H1 (cell line): Measurements from ENCODE around the gene HSPA1A. TPM values are rescaled to one million over a fixed set of nuclear protein-coding genes. Genes with fewer than 3 reads are reported as not detected.
"Not testable (repeated sequence)": the region's sequence is repeated elsewhere in the genome, so short reads cannot be mapped to it uniquely, and the experiment has no call there.

Experiments
- CTCF ChIA-PET: fragments of 300-600 bp; sonication (Branson Sonifier 250); formaldehyde crosslinking; loops from one replicate; lab custom pipeline; 2021; ENCODE audit not compliant: partially characterized antibody; lab: Charles Lee
- POLR2A ChIA-PET: fragments of 300-600 bp; sonication (Branson Sonifier 250); formaldehyde crosslinking; loops from one replicate; lab custom pipeline; 2021; ENCODE audit warnings: inconsistent platforms; ENCODE audit not compliant: partially characterized antibody; lab: Charles Lee
- DNase-seq, 2 experiments: peaks; one replicate each; pipeline versions ENCODE4 v3.0.0 to v3.0.0-alpha.2; 2010 to 2022; ENCODE audit warnings: low spot score in 2 of 2, low read depth in 1 of 2, mixed read lengths in 1 of 2
- FAIRE-seq: peaks from 2 replicates; lab custom pipeline; 2011; peaks lifted over from hg19 to GRCh38; lab: Jason Lieb, UNC
- H2AFZ ChIP-seq: 2 replicates; pipeline ENCODE4 v1.8.1; 2012; ENCODE audit warnings: low read length, inconsistent platforms
- H2AK5ac ChIP-seq: 2 replicates; pipeline ENCODE4 v1.6.1; 2013; ENCODE audit warnings: low read depth, low read length
- H2BK120ac ChIP-seq: replicated peaks from 2 replicates; pipeline ENCODE3; 2013; ENCODE audit warnings: low read depth, low read length, inconsistent platforms
- H2BK12ac ChIP-seq: 2 replicates; pipeline ENCODE4 v1.6.1; 2013; ENCODE audit warnings: low read depth, low read length
- H2BK15ac ChIP-seq: 2 replicates; pipeline ENCODE4 v1.6.1; 2013; ENCODE audit warnings: low read length
- H2BK20ac ChIP-seq: 2 replicates; pipeline ENCODE4 v1.6.1; 2013; ENCODE audit warnings: low read length
- H2BK5ac ChIP-seq: 2 replicates; pipeline ENCODE4 v1.6.1; 2013; ENCODE audit warnings: low read depth, low read length
- H3K14ac ChIP-seq: 2 replicates; pipeline ENCODE4 v1.6.1; 2013; ENCODE audit warnings: inconsistent platforms; ENCODE audit not compliant: insufficient read length
- H3K18ac ChIP-seq: 2 replicates; pipeline ENCODE4 v1.6.1; 2013; ENCODE audit warnings: low read length; ENCODE audit errors: extremely low read depth
- H3K23ac ChIP-seq: 2 replicates; pipeline ENCODE4 v1.6.1; 2013; ENCODE audit warnings: inconsistent platforms; ENCODE audit not compliant: insufficient read length
- H3K23me2 ChIP-seq: 2 replicates; pipeline ENCODE4 v1.6.1; 2013; ENCODE audit warnings: low read depth, low read length
- H3K27ac ChIP-seq: 2 replicates; pipeline ENCODE4 v1.6.1; 2011; ENCODE audit warnings: low read depth, low read length, inconsistent platforms
- H3K27me3 ChIP-seq, 4 experiments: replicated peaks in 1 of 4; 1 replicate in 1 of 4; 2 replicates in 3 of 4; pipeline versions ENCODE4 v1.6.1 to v1.8.1; 2011 to 2013; ENCODE audit warnings: low read length in 3 of 4, mild to moderate bottlenecking in 3 of 4, inconsistent platforms in 2 of 4, mixed read lengths in 2 of 4, moderate library complexity in 1 of 4; ENCODE audit not compliant: control insufficient read depth in 3 of 4, insufficient read depth in 3 of 4; ENCODE audit errors: extremely low read depth in 1 of 4
- H3K36me3 ChIP-seq, 4 experiments: 2 replicates each; pipeline versions ENCODE4 v1.6.1 to v1.8.1; 2011 to 2013; ENCODE audit warnings: mild to moderate bottlenecking in 4 of 4, low read length in 3 of 4, moderate library complexity in 2 of 4, control low read depth in 1 of 4, inconsistent platforms in 1 of 4; ENCODE audit not compliant: insufficient read depth in 4 of 4, control insufficient read depth in 2 of 4
- H3K4ac ChIP-seq: replicated peaks from 2 replicates; pipeline ENCODE3; 2013; ENCODE audit warnings: low read length, low read depth, mixed read lengths, inconsistent platforms; ENCODE audit not compliant: insufficient read length
- H3K4me1 ChIP-seq, 4 experiments: replicated peaks in 1 of 4; 1 replicate in 1 of 4; 2 replicates in 3 of 4; pipeline versions ENCODE4 v1.6.1 to v1.8.1; 2011 to 2013; ENCODE audit warnings: low read length in 3 of 4, inconsistent platforms in 2 of 4, mixed read lengths in 1 of 4; ENCODE audit not compliant: insufficient read depth in 4 of 4, control insufficient read depth in 3 of 4
- H3K4me2 ChIP-seq, 2 experiments: 2 replicates each; pipeline versions ENCODE4 v1.6.1 to v1.8.1; 2011 to 2013; ENCODE audit warnings: low read depth in 2 of 2, low read length in 2 of 2, control low read depth in 1 of 2, inconsistent platforms in 1 of 2, mild to moderate bottlenecking in 1 of 2; ENCODE audit not compliant: insufficient read depth in 1 of 2
- H3K4me3 ChIP-seq, 4 experiments: fragments of 200-600, 300-600 bp in 1 of 4; sonication (generic), shearing (Covaris generic), sonication (Bioruptor Twin) in 1 of 4; 2 replicates each; pipeline versions ENCODE4 v1.5.1 to v1.8.1; 2011 to 2016; ENCODE audit warnings: low read length in 4 of 4, low read depth in 3 of 4, control low read depth in 2 of 4, inconsistent platforms in 2 of 4, mild to moderate bottlenecking in 2 of 4, mixed read lengths in 1 of 4, moderate library complexity in 1 of 4; ENCODE audit not compliant: insufficient read depth in 2 of 4; ENCODE audit errors: extremely low read depth in 1 of 4
- H3K56ac ChIP-seq: replicated peaks from 2 replicates; pipeline ENCODE3; 2013; ENCODE audit warnings: low read depth, mild to moderate bottlenecking, mixed read lengths, low read length, inconsistent platforms; ENCODE audit not compliant: insufficient read length
- H3K79me1 ChIP-seq: 2 replicates; pipeline ENCODE4 v1.6.1; 2013; ENCODE audit warnings: low read depth, low read length, control low read depth
- H3K79me2 ChIP-seq, 2 experiments: 2 replicates each; pipeline versions ENCODE4 v1.6.1 to v1.8.1; 2012 to 2013; ENCODE audit warnings: low read length in 2 of 2, mild to moderate bottlenecking in 2 of 2, inconsistent platforms in 1 of 2; ENCODE audit not compliant: insufficient read depth in 2 of 2, control insufficient read depth in 1 of 2
- H3K9ac ChIP-seq, 4 experiments: replicated peaks in 1 of 4; 1 replicate in 1 of 4; 2 replicates in 3 of 4; pipeline versions ENCODE4 v1.6.1 to v1.8.1; 2011 to 2013; ENCODE audit warnings: low read depth in 3 of 4, low read length in 3 of 4, control low read depth in 2 of 4, mild to moderate bottlenecking in 2 of 4, moderate library complexity in 2 of 4, inconsistent platforms in 1 of 4; ENCODE audit errors: extremely low read depth in 1 of 4
- H3K9me3 ChIP-seq, 2 experiments: 2 replicates each; pipeline versions ENCODE4 v1.6.1 to v1.8.1; 2012 to 2013; ENCODE audit warnings: mild to moderate bottlenecking in 2 of 2, moderate library complexity in 2 of 2, control low read depth in 1 of 2, inconsistent platforms in 1 of 2, low read depth in 1 of 2, low read length in 1 of 2, mixed read lengths in 1 of 2; ENCODE audit not compliant: insufficient read depth in 2 of 2
- H4K20me1 ChIP-seq, 2 experiments: replicated peaks in 1 of 2; 2 replicates each; pipeline versions ENCODE3 to v1.8.1; 2011 to 2013; ENCODE audit warnings: inconsistent platforms in 2 of 2, low read length in 2 of 2, mild to moderate bottlenecking in 1 of 2; ENCODE audit not compliant: insufficient read depth in 2 of 2, control insufficient read depth in 1 of 2
- H4K5ac ChIP-seq: 2 replicates; pipeline ENCODE4 v1.6.1; 2013; ENCODE audit warnings: low read length, low read depth, mixed read lengths, inconsistent platforms; ENCODE audit not compliant: insufficient read length
- H4K8ac ChIP-seq: 2 replicates; pipeline ENCODE4 v1.8.0; 2013; ENCODE audit warnings: mild to moderate bottlenecking, moderate library complexity, low read length, inconsistent platforms; ENCODE audit not compliant: insufficient read depth; ENCODE audit errors: extremely low read depth
- H4K91ac ChIP-seq: replicated peaks from 2 replicates; pipeline ENCODE3; 2013; ENCODE audit warnings: low read length, mixed read lengths, inconsistent platforms; ENCODE audit not compliant: insufficient read length
- WGBS, 2 experiments: shearing (Covaris generic) in 1 of 2; methylation state at CpG; one replicate each; pipeline versions ENCODE4 v1.1.6 to v1.1.7; 2013 to 2015; ENCODE audit warnings: low lambda C conversion rate in 2 of 2, mixed read lengths in 2 of 2, inconsistent platforms in 1 of 2, low coverage in 1 of 2, missing lambda C conversion rate in 1 of 2; ENCODE audit not compliant: insufficient replicate concordance in 2 of 2, insufficient coverage in 1 of 2, insufficient read length in 1 of 2; ENCODE audit errors: extremely low coverage in 1 of 2, missing lambda C conversion rate in 1 of 2; 5-methylcytosine and 5-hydroxymethylcytosine counted together
- polyA plus RNA-seq, 7 experiments: library from polyadenylated mRNA; depleted of rRNA in 3 of 7; stranded (reverse) in 5 of 7; unstranded in 2 of 7; fragments of >200 nt in 5 of 7; fragments of 200-250 nt in 2 of 7; gene quantifications; 1 replicate in 5 of 7; 2 replicates in 1 of 7; 4 replicates in 1 of 7; pipeline versions ENCODE4 v1.2.1 to v1.2.3, GENCODE V29; 2011 to 2013; ENCODE audit warnings: missing spikeins in 2 of 7, mixed read lengths in 2 of 7
- total RNA-seq: library from RNA; stranded (reverse); fragmentation: NEBNext Ultra II Directional; extraction: Animal tissue kit (Norgen Biotek cat#: 25700); gene quantifications from 2 replicates; pipeline ENCODE4 v1.2.1, GENCODE V29; 2021

Gene HSPA1A
- total and polyA plus RNA-seq, 2 of the 8 experiments (the other 6 are each of a cell fraction or from before 2014, with no cell fraction given) = 40.7 to 54.0 TPM

- not testable (repeated sequence) for H3K4ac ChIP-seq, H4K91ac ChIP-seq, H4K20me1 ChIP-seq, DNase-seq, H2BK20ac ChIP-seq, H3K18ac ChIP-seq, H3K23me2 ChIP-seq, H2BK15ac ChIP-seq, H3K27me3 ChIP-seq, H2BK12ac ChIP-seq, H2AK5ac ChIP-seq, H3K36me3 ChIP-seq, H3K23ac ChIP-seq, H3K14ac ChIP-seq, H3K4me1 ChIP-seq, H2BK5ac ChIP-seq, H3K9ac ChIP-seq, H3K4me2 ChIP-seq, H3K56ac ChIP-seq, H3K79me1 ChIP-seq, FAIRE-seq, H3K27ac ChIP-seq, H2BK120ac ChIP-seq, H3K4me3 ChIP-seq, H2AFZ ChIP-seq, H4K5ac ChIP-seq, H3K9me3 ChIP-seq, H4K8ac ChIP-seq
- H3K79me2 ChIP-seq = peaks cover 5 to 18% of the 10 kb centered on the region in 2 experiments; a peak in 2 of 4 replicates
- 95% methylated on average over 10 of the region's 10 CpGs; no CpG with 5 or more reads in 1 of the 2 experiments for WGBS, 2 experiments
- ChIA-PET POLR2A (interaction anchor here (0.7 to 3.7 kb wide), 4 partner anchors 11 to 127 kb away, joined by 3 to 25 read pairs (median 4); no protein-coding TSS in a partner anchor), CTCF (interaction anchor here (0.6 to 3.9 kb wide), 5 partner anchors 15 to 1791 kb away, joined by 3 to 21 read pairs (median 7); partner anchors contain the start of gene DDAH2)
Observed at GRCh38 chr6:31808599-31808998, 6.7 kb upstream of the HSPA1A start.
